Ovary (tissue), 3 donors: ENCODE results near the gene FKBP8.

Experiments used
- CTCF ChIP-seq, 3 donors: fragments of 450-650 bp in 2 of 3; fragments of 200-600 bp in 1 of 3; IDR thresholded peaks; one replicate each; pipeline versions ENCODE4 v1.5.1 to v1.8.0; 2016 to 2022; ENCODE audit warnings: antibody characterized with exemption in 3 of 3, mild to moderate bottlenecking in 1 of 3
- EP300 ChIP-seq: sonication (generic); formaldehyde crosslinking; IDR thresholded peaks from one replicate; pipeline ENCODE4 v1.6.1; 2017; ENCODE audit warnings: antibody characterized with exemption
- POLR2A ChIP-seq: fragments of 450-650 bp; IDR thresholded peaks from one replicate; pipeline ENCODE4 v1.6.1; 2017; ENCODE audit warnings: antibody characterized with exemption, mild to moderate bottlenecking, moderate library complexity
- donor health status: DM: no; HTN: no; CAD: no.

GRCh38 chr19:18590273-18591272 lies 47.2 kb upstream of the FKBP8 start:
- TF ChIP-seq CTCF (IDR thresholded peaks at IDR 0.05): no peak
- TF ChIP-seq EP300: no peak
- TF ChIP-seq POLR2A: no peak
